HG03439 (cell line): Measurements from ENCODE around the gene DHPS.
"Not testable (repeated sequence)": the region's sequence is repeated elsewhere in the genome, so short reads cannot be mapped to it uniquely, and the experiment has no call there.

Source experiments
- ATAC-seq: cut with Tn5 transposase; IDR thresholded peaks from one replicate; pipeline ENCODE4 v1.9.1; 2021; ENCODE audit warnings: mild to moderate bottlenecking, moderate library complexity; ENCODE audit not compliant: unreplicated experiment

DHPS gene

DNA sequence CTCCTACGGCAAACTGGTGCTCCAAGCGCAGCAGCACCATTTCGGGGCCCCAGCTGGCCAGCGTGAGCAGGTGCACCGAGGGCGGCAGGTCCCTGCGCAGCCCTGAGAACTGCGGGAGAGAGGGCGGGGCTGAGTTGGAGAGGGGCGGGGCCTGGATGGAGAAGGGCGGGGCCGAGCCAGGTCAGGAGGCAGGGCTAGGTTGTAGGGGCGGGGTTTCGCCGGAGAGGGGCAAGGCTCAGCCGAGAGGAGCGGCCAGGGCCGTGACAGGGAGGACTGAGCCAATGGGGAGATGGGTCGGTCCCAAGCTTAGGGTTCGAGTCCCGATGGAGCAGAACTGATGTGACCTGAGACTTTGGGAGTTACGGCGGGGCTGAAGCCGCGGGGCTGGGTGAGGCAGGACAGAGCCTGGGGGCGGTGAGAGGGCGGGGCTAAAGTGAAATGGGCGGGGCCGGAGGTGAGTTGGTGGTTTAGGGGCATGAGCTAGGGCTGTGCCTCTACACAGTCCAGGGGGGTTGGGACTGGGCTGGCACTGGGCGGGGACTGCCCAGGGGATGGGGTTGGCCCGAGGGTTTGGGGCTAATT lies 34.1 kb downstream of the DHPS start:
- ATAC-seq: no peak

DNA sequence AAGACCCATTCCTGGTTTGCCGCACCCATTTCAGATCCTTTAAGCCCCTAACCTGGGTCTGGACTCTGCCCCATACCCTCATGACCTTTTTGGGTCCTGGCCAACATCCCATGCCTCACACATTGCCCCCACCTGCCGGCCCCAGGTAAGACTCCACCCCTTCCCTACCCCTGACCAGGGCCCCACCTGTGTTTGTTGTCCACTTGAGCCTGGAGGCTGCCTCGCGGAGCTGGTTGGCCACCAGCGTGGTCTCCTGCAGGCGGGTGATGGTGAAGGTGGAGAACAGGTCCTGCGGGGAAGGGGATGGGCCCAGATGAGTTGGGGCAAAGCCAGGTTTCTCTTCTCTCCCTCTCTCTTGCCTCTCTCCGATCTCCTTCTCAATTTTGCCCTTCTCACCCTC lies 34.6 kb downstream of the DHPS start:
- no peak for ATAC-seq

DNA sequence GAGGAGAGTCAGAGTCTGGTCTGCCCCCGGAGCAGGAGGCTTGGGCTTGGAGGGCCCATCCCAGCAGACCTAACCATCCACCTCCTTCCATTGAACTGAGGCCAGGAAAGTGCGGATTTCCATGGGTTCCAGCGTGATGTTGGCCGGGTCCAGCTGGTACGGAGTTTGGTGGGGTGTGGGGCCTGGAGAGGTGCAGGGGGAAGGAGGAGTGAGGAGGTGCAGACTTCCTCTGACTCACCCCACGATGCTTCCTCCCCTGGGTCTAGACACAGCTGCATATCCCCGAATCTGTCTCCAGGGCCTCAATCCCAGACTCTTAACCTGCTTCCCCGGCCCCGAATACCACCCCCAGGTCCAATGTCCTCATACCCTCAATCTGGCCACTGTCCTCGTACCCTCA lies 35.1 kb downstream of the DHPS start:
- no peak for ATAC-seq

DNA sequence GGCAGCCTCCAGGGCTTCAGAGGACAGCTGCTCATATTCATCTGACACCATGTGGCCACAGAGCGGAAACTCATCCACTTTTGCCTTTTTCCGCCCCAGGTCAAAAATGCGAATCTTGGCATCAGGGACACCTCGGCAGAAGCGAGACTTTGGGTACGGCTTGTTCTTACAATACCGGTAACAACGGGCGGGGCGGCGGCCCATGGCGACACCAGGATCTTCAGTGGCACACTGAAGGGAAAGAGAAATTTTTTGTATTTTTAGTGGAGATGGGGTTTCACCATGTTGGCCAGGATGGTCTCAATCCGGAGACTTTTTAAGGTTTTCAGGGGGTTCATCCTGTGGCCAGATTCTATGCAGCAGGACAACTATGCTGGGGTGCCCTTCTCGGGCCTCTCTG lies 38.0 kb downstream of the DHPS start:
- not testable (repeated sequence) for ATAC-seq

DNA sequence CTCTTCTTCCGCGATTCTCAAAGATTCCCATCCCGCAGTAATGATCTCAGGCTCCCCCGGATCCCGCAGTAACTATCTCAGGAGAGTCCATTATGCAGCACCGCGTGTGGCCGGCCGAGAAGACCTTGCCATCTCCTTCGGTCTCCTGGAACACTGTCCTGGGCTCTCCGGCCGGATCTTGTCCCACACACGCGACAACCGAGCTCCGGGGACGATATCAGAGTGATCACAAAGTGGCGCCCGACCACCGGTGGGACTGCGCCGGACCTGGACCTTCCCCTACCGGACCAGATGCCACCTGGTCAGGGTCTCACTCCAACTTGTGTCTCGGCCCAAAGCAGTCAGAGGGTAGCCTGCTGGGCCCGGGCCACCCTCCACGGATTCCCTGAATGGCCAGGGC lies 39.2 kb downstream of the DHPS start:
- ATAC-seq: no peak

DNA sequence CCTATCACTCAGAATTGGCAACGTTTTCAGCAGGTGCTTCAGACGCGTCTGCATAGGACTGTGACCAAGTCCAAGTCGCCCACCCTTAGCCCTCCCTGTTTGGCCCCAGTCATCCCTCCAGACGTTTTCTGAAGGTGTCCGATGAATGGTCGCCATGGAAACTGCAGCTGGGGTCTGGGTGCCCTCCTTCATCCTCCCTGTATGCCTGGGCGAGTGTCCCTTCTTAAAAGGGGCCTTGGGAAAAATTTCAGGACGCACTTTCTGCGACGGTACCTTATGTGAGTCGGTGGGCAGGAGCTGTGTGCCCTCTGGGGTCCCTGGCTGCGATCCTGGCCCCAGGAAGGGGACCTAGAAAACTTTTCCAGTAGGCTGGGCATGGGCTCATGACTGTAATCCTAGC lies 40.2 kb downstream of the DHPS start:
- no peak for ATAC-seq

DNA sequence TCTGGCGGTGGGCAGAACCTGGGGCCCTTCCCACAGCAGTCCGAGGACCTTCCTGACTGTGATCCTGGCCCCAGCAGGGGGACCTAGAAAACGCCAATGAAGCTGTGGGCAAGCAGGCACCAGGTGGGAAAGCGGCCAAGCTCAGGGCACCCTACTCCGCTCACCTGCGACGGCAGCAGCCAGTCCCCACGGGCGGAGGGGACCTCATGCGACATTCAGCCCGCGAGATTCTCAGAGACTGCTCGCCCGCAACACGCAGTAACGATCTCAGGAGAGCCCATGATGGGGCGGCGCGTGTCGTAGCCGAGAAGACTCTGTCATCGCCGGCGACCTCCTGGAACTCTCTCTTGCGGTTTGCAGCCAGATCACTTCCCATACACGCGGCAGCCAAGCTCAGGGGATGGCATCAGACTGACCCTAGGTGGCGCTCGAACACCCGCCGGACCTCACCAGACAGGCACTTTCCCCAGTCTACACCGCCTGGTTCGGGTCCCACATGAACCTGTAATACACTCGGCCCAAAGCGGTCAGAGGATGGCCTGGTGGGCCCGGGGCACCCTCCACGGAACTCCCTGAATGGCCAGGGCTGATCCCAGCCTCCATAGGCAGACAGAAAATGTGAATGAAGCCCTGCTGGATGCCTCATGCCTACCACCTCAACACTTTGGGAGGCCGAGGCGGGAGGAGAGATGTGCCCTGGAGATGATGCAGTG lies 41.6 kb downstream of the DHPS start:
- no peak for ATAC-seq

DNA sequence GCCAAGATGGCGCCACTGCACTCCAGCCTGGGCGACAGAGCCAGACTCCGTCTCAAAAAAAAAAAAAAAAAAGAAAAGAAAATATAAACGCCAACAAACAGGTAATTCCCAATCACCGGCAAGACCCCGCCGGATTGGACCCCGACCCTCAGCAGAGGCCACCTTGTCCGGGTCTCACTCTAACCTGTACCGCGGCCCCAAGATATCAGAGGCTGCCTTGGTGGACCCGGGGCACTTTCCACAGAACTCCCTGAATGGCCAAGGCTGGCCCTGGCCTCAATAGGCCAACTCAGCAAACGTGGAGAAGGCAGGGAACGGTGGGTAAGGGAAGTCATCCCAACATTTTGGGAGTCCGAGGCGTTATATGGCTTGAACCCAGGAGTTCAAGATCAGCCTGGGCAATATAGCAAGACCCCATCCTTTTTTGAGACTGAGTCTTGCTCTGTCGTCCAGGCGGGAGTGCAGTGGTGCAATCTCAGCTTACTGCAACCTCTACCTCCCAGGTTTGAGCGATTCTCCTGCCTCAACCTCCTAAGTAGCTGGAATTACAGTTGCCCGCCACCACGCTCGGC lies 43.0 kb downstream of the DHPS start:
- ATAC-seq: no peak

DNA sequence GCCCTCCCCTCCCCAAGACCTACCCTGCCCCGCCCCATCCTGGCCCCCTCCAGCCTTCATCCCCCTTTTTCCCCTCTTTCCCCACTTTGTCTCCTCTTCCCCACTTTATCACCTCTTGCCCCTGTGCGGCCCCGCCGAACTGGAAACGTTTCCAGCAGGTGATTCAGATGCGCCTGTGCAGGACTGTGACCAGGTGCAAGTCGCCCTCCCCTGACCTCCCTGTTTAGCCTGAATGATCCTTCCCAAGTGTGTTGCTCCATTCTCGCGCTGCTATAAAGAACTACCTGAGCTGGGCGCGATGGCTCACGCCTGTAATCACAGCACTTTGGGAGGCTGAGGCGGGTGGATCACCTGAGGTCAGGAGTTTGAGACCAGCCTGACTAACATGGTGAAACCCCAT lies 45.0 kb downstream of the DHPS start:
- no peak for ATAC-seq

DNA sequence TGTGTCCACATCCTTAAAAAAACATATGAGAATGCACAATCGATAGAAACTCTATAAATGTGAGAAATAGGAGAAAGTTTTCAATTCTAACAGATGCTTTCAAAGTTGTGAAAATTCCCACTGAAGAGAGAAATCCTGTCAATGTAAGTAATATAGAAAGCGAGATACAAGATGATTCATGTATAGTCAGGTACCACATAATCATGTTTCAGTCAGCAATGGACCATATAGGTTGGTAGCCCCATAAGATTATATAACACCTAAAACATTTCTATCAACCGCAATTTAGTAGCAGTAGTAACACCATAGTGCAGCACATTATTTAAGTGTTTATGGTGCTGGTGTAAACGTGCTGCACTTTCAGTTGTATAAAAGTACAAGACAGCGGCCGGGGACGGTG lies 52.5 kb downstream of the DHPS start:
- ATAC-seq: no peak

DNA sequence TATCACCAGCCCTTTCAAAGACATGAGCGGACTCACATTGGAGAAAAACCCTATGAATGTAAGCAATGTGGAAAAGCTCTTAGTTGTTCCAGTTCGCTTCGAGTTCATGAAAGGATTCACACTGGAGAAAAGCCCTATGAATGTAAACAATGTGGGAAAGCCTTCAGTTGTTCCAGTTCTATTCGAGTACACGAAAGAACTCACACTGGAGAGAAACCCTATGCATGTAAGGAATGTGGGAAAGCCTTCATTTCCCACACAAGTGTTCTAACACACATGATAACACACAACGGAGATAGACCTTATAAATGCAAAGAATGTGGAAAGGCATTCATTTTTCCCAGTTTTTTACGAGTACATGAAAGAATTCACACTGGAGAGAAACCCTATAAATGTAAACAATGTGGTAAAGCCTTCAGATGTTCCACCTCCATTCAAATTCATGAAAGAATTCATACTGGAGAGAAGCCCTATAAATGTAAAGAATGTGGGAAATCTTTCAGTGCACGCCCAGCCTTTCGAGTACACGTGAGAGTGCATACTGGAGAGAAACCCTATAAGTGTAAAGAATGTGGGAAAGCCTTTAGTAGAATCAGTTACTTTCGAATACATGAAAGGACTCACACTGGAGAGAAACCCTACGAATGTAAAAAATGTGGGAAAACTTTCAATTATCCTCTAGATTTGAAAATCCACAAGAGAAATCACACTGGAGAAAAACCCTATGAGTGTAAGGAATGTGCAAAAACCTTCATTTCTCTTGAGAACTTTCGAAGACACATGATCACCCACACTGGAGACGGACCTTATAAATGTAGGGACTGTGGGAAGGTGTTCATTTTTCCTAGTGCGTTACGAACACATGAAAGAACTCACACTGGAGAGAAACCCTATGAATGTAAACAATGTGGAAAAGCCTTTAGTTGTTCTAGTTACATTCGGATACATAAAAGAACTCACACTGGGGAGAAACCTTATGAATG lies 53.3 kb downstream of the DHPS start:
- ATAC-seq: no peak

DNA sequence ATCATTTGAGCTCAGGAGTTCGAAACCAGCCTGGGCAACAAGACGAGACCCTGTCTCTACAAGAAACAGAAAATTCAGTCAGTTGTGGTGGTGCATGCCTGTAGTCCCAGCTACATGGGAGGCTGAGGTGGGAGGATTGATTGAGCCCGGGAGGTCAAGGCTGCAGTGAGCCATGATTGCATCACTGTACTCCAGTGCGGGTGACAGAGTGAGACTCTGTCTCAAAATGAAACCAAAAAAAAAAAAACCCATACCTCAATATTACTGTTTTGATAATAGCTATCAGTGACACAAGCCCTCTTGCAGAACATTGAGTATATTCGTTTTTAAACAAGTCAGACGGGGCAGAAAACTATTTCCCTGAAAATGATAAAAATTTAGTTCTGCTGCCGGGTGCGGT lies 54.7 kb downstream of the DHPS start:
- ATAC-seq: no peak
